Measurements from ENCODE around the gene TSHB. TPM values are rescaled to one million over a fixed set of nuclear protein-coding genes. Genes with fewer than 3 reads are reported as not detected.

TSHB gene
- total RNA-seq = not detected in 2 replicates

GRCh38 chr1:115029526-115029925 lies at the start of gene TSHB:
TSS of gene TSHB (plus strand) at chr1:115029826. CDS start at chr1:115033363, 3,537 bp downstream.

Other genes with a start within 250 kb of the TSHB start
- gene SIKE1, start 249.1 kb upstream of the TSHB start, total RNA-seq = 57.0 and 62.7 TPM in 2 replicates
- gene SYCP1, start 175.0 kb upstream of the TSHB start, total RNA-seq = not detected in 2 replicates
- 0.23 and 0.30 TPM in 2 replicates for gene TSPAN2, start 59.7 kb downstream of the TSHB start, total RNA-seq